HG03521 (cell line): ENCODE data around the gene ZCCHC7.
A peak's percentile ranks its signal among the peaks of the same experiment; 100 is the strongest.
"Not testable (repeated sequence)": the region's sequence is repeated elsewhere in the genome, so short reads cannot be mapped to it uniquely, and the experiment has no call there.

Experiments used
- ATAC-seq: cut with Tn5 transposase; IDR thresholded peaks from one replicate; pipeline ENCODE4 v1.9.1; 2021; ENCODE audit warnings: mild to moderate bottlenecking, moderate library complexity; ENCODE audit not compliant: unreplicated experiment

The ZCCHC7 gene

GRCh38 chr9:37167456-37168047, 47.2 kb downstream of the ZCCHC7 start:
- ATAC-seq, result no peak

- ATAC-seq, result no peak
Measured at GRCh38 chr9:37172557-37172956, 52.2 kb downstream of the ZCCHC7 start.

- no peak for ATAC-seq
Measured at GRCh38 chr9:37174247-37174646, 53.9 kb downstream of the ZCCHC7 start.

GRCh38 chr9:37178742-37179141, 58.4 kb downstream of the ZCCHC7 start:
- no peak for ATAC-seq

GRCh38 chr9:37179576-37179975, 59.2 kb downstream of the ZCCHC7 start:
- no peak for ATAC-seq

- ATAC-seq, result no peak
Measured at GRCh38 chr9:37180138-37180537, 59.8 kb downstream of the ZCCHC7 start.

- ATAC-seq, result no peak
Measured at GRCh38 chr9:37182718-37183117, 62.3 kb downstream of the ZCCHC7 start.

GRCh38 chr9:37184905-37185867, 64.8 kb downstream of the ZCCHC7 start:
- ATAC-seq, result no peak

- ATAC-seq, result peak; percentile 47
Measured at GRCh38 chr9:37187292-37187691, 66.9 kb downstream of the ZCCHC7 start.

- ATAC-seq, result peak; percentile 44
Measured at GRCh38 chr9:37187713-37188439, 67.5 kb downstream of the ZCCHC7 start.

GRCh38 chr9:37190739-37191138, 70.4 kb downstream of the ZCCHC7 start:
- ATAC-seq, result not testable (repeated sequence)

GRCh38 chr9:37191403-37192089, 71.2 kb downstream of the ZCCHC7 start:
- ATAC-seq, result no peak

- ATAC-seq, result no peak
Measured at GRCh38 chr9:37192803-37193202, 72.4 kb downstream of the ZCCHC7 start.

GRCh38 chr9:37197158-37198038, 77.0 kb downstream of the ZCCHC7 start:
- peak; percentile 50 for ATAC-seq

GRCh38 chr9:37198039-37198729, 77.8 kb downstream of the ZCCHC7 start:
- no peak for ATAC-seq

GRCh38 chr9:37198831-37199230, 78.5 kb downstream of the ZCCHC7 start:
- no peak for ATAC-seq

GRCh38 chr9:37200433-37201005, 80.1 kb downstream of the ZCCHC7 start:
- no peak for ATAC-seq

- ATAC-seq, result no peak
Measured at GRCh38 chr9:37201581-37201980, 81.2 kb downstream of the ZCCHC7 start.

GRCh38 chr9:37202091-37202490, 81.7 kb downstream of the ZCCHC7 start:
- ATAC-seq, result no peak
